K562 (cell line): ENCODE results near the gene NUTF2. TPM values are rescaled to one million over a fixed set of nuclear protein-coding genes. Genes with fewer than 3 reads are reported as not detected.

ENCODE experiments used
- FOXP4 ChIP-seq: sonication (generic); formaldehyde crosslinking; IDR thresholded peaks from 2 replicates; pipeline ENCODE4 v1.8.0; 2022; ENCODE audit warnings: mild to moderate bottlenecking, missing genetic modification reagents, borderline replicate concordance
- GABPB1 ChIP-seq: sonication (generic); formaldehyde crosslinking; IDR thresholded peaks from 2 replicates; pipeline ENCODE4 v1.8.0; 2022; ENCODE audit warnings: mild to moderate bottlenecking, missing genetic modification reagents
- GABPB2 ChIP-seq: fragments of 250-450 bp; sonication (Bioruptor Pico); conservative IDR thresholded peaks from 2 replicates; pipeline ENCODE4 v1.5.1; 2021; ENCODE audit warnings: mild to moderate bottlenecking
- HSF4 ChIP-seq: fragments of 250-450 bp; sonication (Bioruptor Pico); IDR thresholded peaks from 2 replicates; pipeline ENCODE4 v2.1.2; 2022; ENCODE audit warnings: mild to moderate bottlenecking, moderate library complexity, borderline replicate concordance
- MBD2 ChIP-seq: sonication (generic); IDR thresholded peaks from 2 replicates; pipeline ENCODE4 v1.6.1; 2016; ENCODE audit warnings: low read depth, borderline replicate concordance
- MITF ChIP-seq: IDR thresholded peaks from 2 replicates; pipeline ENCODE4 v1.6.1; 2014; ENCODE audit warnings: antibody characterized with exemption
- RB1 ChIP-seq: fragments of 450-650 bp; IDR thresholded peaks from 2 replicates; pipeline ENCODE4 v1.6.1; 2017; ENCODE audit warnings: low read depth, mild to moderate bottlenecking
- SRF ChIP-seq, 2 experiments: fragments of 250-450, 450-650 bp in 1 of 2; sonication (Bioruptor Pico) in 1 of 2; sonication (generic) in 1 of 2; formaldehyde crosslinking; IDR thresholded peaks; 2 replicates each; pipeline versions ENCODE4 v1.5.0 to v1.5.1; 2020 to 2022; ENCODE audit warnings: mild to moderate bottlenecking in 1 of 2, missing genetic modification reagents in 1 of 2
- TAF9B ChIP-seq: fragments of 450-650 bp; IDR thresholded peaks from 2 replicates; pipeline ENCODE4 v1.6.1; 2018; ENCODE audit warnings: mild to moderate bottlenecking; ENCODE audit not compliant: partially characterized antibody
- THRB ChIP-seq: fragments of 450-650 bp; formaldehyde crosslinking; conservative IDR thresholded peaks from 2 replicates; pipeline ENCODE4 v1.4.0; 2022; ENCODE audit warnings: mild to moderate bottlenecking, missing genetic modification characterization
- ZBTB40 ChIP-seq, 2 experiments: fragments of 450-650 bp in 1 of 2; sonication (generic) in 1 of 2; formaldehyde crosslinking in 1 of 2; IDR thresholded peaks; 2 replicates each; pipeline versions ENCODE4 v1.7.1 to v1.9.0; 2016 to 2022; ENCODE audit warnings: inconsistent platforms in 1 of 2, mild to moderate bottlenecking in 1 of 2, missing genetic modification reagents in 1 of 2
- ZNF253 ChIP-seq: fragments of 250-450 bp; sonication (Bioruptor Pico); conservative IDR thresholded peaks from 2 replicates; pipeline ENCODE4 v1.6.1; 2021; ENCODE audit warnings: mild to moderate bottlenecking
- polyA plus RNA-seq, 8 experiments: library from polyadenylated mRNA; depleted of rRNA in 4 of 8; stranded (reverse) in 5 of 8; unstranded in 3 of 8; fragments of >200 nt; fragmentation: Nextera tagmentation in 2 of 8; fragmentation: Illumina TruSeq in 1 of 8; extraction: Ambion mirVana in 2 of 8; extraction: Trizol in 1 of 8; gene quantifications; 2 replicates each; pipeline versions ENCODE4 v1.2.1 to v1.2.3, GENCODE V29; 2011 to 2014; ENCODE audit warnings: inconsistent platforms in 1 of 8, missing spikeins in 1 of 8
- total RNA-seq, 7 experiments: library from RNA; depleted of rRNA in 6 of 7; stranded (reverse); fragments of >200 nt in 6 of 7; fragmentation: Illumina TruSeq in 2 of 7; extraction: Trizol in 2 of 7; gene quantifications; 2 replicates each; pipeline versions ENCODE4 v1.2.1 to v1.2.3, GENCODE V29; 2011 to 2021; ENCODE audit warnings: low replicate concordance in 1 of 7

NUTF2 gene
- total and polyA plus RNA-seq, 9 of the 15 experiments (the other 6 are each of a cell fraction or from before 2014, with no cell fraction given) = 106 to 248 (median 147) TPM

GRCh38 chr16:67846320-67847063, at the start of gene NUTF2 (continued):
- peak; percentile 43 for TF ChIP-seq TAF9B
- 0 out of 2 replicates have a peak, but pooled peaks have one; percentile 31 for TF ChIP-seq FOXP4 (CRISPR knock-in tag)
- no peak for TF ChIP-seq MITF
- peak; percentile 85 for TF ChIP-seq MBD2
- TF ChIP-seq HSF4 (CRISPR knock-in tag) = no peak
- no peak for TF ChIP-seq ZNF253
- peak; percentile 71; the same call in 1 of the 2 replicates for TF ChIP-seq ZBTB40 (IDR thresholded peaks at IDR 0.05)
- TF ChIP-seq ZBTB40 (CRISPR knock-in tag; IDR thresholded peaks at IDR 0.05) = no peak
- peak in 1 of 2 experiments; percentile 89; a peak in 1 of 4 replicates for TF ChIP-seq SRF (CRISPR knock-in tag; IDR thresholded peaks at IDR 0.05)
- TF ChIP-seq RB1 = peak; percentile 52; the same call in 1 of the 2 replicates
- no peak for TF ChIP-seq THRB (CRISPR knock-in tag)
- no peak for TF ChIP-seq GABPB2 (CRISPR knock-in tag)
- peak; percentile 87 for TF ChIP-seq GABPB1 (CRISPR knock-in tag)
